Osteoblast (primary cell): ENCODE data around the gene PAX5. TPM values are rescaled to one million over a fixed set of nuclear protein-coding genes. Genes with fewer than 3 reads are reported as not detected.

Experiments used
- DNase-seq: peaks from one replicate; pipeline ENCODE4 v3.0.0; 2011; ENCODE audit warnings: low spot score, mixed read lengths; ENCODE audit not compliant: insufficient read length; ENCODE audit errors: missing footprints
- H2AFZ ChIP-seq: 2 replicates; pipeline ENCODE4 v1.6.0; 2011; ENCODE audit warnings: mild to moderate bottlenecking, low read length
- H3K27ac ChIP-seq: 2 replicates; pipeline ENCODE4 v1.5.1; 2011; ENCODE audit warnings: mild to moderate bottlenecking, low read depth, low read length, moderate library complexity
- H3K27me3 ChIP-seq: 2 replicates; pipeline ENCODE4 v1.6.0; 2012; ENCODE audit warnings: mild to moderate bottlenecking, control low read depth, inconsistent platforms, low read length, moderate library complexity; ENCODE audit not compliant: insufficient read depth
- H3K36me3 ChIP-seq: 2 replicates; pipeline ENCODE4 v1.5.1; 2011; ENCODE audit warnings: mild to moderate bottlenecking, low read length, control low read depth, moderate library complexity; ENCODE audit not compliant: insufficient read depth
- H3K4me1 ChIP-seq: 2 replicates; pipeline ENCODE4 v1.5.1; 2011; ENCODE audit warnings: mild to moderate bottlenecking, low read length, control low read depth, moderate library complexity; ENCODE audit not compliant: insufficient read depth
- H3K4me2 ChIP-seq: 2 replicates; pipeline ENCODE4 v1.6.0; 2011; ENCODE audit warnings: mild to moderate bottlenecking, low read length; ENCODE audit not compliant: insufficient read depth
- H3K4me3 ChIP-seq: fragments of 200-600 bp; sonication (generic); 3 replicates; pipeline ENCODE4 v1.5.1; 2012; ENCODE audit warnings: mild to moderate bottlenecking, low read length, inconsistent platforms; ENCODE audit not compliant: insufficient read depth
- H3K79me2 ChIP-seq: 2 replicates; pipeline ENCODE4 v1.6.0; 2012; ENCODE audit warnings: mild to moderate bottlenecking, low read length, control low read depth, inconsistent platforms; ENCODE audit not compliant: insufficient read depth
- H3K9me3 ChIP-seq: 2 replicates; pipeline ENCODE4 v1.5.1; 2011; ENCODE audit warnings: low read depth, low read length, control low read depth
- H4K20me1 ChIP-seq: 2 replicates; pipeline ENCODE4 v1.6.0; 2012; ENCODE audit warnings: mild to moderate bottlenecking, low read length, control low read depth; ENCODE audit not compliant: insufficient read depth
- total RNA-seq: library from RNA; depleted of rRNA; stranded (reverse); fragments of >200 nt; gene quantifications from 2 replicates; pipeline ENCODE4 v1.2.3, GENCODE V29; 2012
- TF ChIP-seq, protein P1 (sequence below): IDR thresholded peaks from 2 replicates; pipeline ENCODE4 v1.5.1; 2011; ENCODE audit warnings: mild to moderate bottlenecking, low read depth, low read length, moderate library complexity; ENCODE audit errors: extremely low read depth

The PAX5 gene
- total RNA-seq, 1 donor, result not detected

DNA sequence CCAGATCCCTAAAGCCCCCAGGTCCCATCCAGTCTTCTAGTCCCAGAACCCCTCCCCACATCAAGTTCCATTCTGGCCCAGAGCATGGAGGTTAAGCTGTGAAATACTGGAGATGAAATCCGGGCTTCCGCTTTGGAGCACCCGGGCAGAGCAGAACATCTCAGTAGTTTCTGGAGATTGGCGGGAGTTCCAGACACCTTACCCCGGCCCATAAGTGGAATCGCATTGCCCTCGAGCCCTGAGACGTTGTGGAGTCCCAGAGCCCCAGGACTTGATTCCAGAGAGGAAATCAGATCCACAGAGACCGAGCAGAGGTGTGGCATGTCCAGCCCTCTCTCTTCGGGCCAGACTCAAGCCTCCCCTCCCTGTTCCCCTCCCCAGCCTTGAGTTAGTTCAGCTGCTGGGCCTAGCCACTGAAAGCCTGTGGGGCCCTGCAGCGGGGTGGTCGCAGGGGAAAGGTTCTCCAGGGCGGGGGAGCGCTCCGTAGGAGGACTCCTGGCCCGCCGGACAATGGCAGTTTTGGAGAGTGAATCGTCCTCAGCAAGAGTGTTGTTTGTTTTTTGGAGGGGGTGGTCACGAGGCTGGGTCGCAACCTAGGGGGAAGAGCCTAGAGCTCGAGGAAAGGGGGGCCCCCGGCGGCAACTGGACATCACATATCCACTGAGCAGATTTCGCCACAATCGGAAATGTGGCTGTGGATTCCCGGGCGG lies 1.0 kb upstream of the PAX5 start:
- H2AFZ ChIP-seq, result no peak overlapping the region
- H4K20me1 ChIP-seq, result peaks cover 8% of the 10 kb centered on the region
- H3K4me3 ChIP-seq, result no peak overlapping the region
- peaks cover 100% of the 10 kb centered on the region for H3K27me3 ChIP-seq
- TF ChIP-seq, protein P1, sequence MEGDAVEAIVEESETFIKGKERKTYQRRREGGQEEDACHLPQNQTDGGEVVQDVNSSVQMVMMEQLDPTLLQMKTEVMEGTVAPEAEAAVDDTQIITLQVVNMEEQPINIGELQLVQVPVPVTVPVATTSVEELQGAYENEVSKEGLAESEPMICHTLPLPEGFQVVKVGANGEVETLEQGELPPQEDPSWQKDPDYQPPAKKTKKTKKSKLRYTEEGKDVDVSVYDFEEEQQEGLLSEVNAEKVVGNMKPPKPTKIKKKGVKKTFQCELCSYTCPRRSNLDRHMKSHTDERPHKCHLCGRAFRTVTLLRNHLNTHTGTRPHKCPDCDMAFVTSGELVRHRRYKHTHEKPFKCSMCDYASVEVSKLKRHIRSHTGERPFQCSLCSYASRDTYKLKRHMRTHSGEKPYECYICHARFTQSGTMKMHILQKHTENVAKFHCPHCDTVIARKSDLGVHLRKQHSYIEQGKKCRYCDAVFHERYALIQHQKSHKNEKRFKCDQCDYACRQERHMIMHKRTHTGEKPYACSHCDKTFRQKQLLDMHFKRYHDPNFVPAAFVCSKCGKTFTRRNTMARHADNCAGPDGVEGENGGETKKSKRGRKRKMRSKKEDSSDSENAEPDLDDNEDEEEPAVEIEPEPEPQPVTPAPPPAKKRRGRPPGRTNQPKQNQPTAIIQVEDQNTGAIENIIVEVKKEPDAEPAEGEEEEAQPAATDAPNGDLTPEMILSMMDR, result no peak
- DNase-seq, result peak; percentile 87
- no peaks in the 10 kb centered on the region for H3K79me2 ChIP-seq
- H3K27ac ChIP-seq, result no peak overlapping the region
- H3K4me1 ChIP-seq, result peaks cover 15% of the 10 kb centered on the region
- no peaks in the 10 kb centered on the region for H3K36me3 ChIP-seq
- H3K4me2 ChIP-seq, result no peak overlapping the region
- H3K9me3 ChIP-seq, result no peaks in the 10 kb centered on the region

DNA sequence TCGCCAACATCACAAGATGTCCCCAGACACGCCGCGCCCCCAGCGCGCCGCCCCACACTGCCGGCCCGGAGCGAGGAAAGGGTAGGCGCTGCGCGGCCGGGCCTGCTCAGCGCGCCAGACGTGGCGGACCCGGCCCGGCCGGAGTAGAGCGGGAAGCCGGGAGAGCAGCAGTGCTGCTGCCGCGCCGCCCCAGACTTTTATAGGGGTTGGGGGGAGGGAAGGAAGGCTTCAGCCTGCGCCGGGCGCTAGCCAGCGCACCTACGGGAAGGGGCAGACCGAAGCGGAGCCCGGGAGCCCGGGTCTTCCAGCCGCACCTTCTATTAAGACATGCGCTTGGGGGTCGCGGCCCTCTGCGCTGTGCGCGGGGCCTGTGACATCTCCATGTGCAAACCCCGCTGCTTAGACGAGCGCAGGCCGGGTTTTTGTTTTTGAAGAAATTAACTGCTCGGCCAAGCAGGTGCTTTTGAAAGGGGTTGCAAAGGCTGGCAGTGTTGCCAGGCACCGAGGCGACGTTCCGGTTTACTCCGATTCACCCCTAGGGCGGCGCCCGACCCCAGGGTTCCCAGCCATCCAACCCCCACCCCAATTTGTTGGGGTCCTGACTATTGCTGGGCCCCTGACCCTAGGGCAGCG lies 353 bp upstream of the PAX5 start:
- Histone ChIP-seq H4K20me1 (peaks cover 8% of the 10 kb centered on the region), H3K27me3 (peaks cover 100% of the 10 kb centered on the region), H3K4me1 (peaks cover 15% of the 10 kb centered on the region), H3K9me3 (no peaks in the 10 kb centered on the region), H3K27ac (no peak overlapping the region), H3K79me2 (no peaks in the 10 kb centered on the region), H3K4me2 (peak overlapping the region; percentile 28), H3K4me3 (no peak overlapping the region), H2AFZ (no peak overlapping the region), H3K36me3 (no peaks in the 10 kb centered on the region)
- DNase-seq, result peak; percentile 89
- TF ChIP-seq, protein P1, result no peak

DNA sequence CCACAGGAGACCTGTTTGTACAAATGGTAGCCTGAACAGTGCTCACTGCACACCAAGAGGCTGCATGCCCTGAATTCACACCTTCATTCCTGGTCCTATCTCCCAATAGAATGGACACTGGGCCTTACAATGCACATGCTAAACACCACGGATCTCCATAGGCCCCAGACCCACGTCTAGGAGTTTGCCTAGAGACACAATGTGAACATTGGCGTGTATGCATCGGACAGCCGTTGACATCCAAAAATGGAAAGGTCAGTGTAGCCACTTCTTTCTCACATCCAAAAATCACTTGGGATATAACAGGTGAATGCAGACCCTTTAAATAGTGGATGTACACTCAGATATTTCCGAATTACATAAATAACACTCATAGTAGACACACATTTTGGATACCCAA lies 927 bp downstream of the PAX5 start:
- Histone ChIP-seq H2AFZ (no peak overlapping the region), H3K27ac (no peak overlapping the region), H3K4me3 (no peak overlapping the region), H3K27me3 (peaks cover 100% of the 10 kb centered on the region), H3K9me3 (no peaks in the 10 kb centered on the region), H3K36me3 (no peaks in the 10 kb centered on the region), H3K4me1 (peaks cover 15% of the 10 kb centered on the region), H3K79me2 (no peaks in the 10 kb centered on the region), H3K4me2 (no peak overlapping the region), H4K20me1 (peaks cover 8% of the 10 kb centered on the region)
- TF ChIP-seq, protein P1, result no peak
- peak; percentile 62 for DNase-seq

DNA sequence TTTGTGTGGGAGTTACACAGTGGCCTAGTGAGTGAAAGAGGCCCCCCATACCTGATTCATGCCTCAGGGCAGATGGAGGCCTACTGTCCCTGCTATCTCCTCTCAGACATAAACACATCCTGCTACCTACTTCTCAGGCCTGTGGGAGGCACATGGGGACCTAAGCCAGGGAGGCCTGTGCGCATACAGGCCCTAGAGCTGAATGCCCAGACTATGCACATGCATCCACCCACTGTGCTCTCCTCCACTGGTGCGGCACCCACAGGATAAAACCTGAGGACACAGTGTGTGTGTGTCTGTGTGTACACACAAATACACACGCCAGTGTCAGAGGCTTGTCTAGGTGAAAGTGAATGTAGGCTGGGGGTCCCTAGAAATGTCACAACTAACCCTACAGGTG lies 1.4 kb downstream of the PAX5 start:
- Histone ChIP-seq H3K36me3 (no peaks in the 10 kb centered on the region), H3K4me2 (no peak overlapping the region), H2AFZ (no peak overlapping the region), H3K79me2 (no peaks in the 10 kb centered on the region), H3K27ac (no peak overlapping the region), H3K27me3 (peaks cover 100% of the 10 kb centered on the region), H4K20me1 (peaks cover 8% of the 10 kb centered on the region), H3K4me1 (peaks cover 15% of the 10 kb centered on the region), H3K9me3 (no peaks in the 10 kb centered on the region), H3K4me3 (no peak overlapping the region)
- TF ChIP-seq, protein P1, result no peak
- DNase-seq, result peak; percentile 29
